ENCODE results near the gene CMIP.

CMIP gene

DNA sequence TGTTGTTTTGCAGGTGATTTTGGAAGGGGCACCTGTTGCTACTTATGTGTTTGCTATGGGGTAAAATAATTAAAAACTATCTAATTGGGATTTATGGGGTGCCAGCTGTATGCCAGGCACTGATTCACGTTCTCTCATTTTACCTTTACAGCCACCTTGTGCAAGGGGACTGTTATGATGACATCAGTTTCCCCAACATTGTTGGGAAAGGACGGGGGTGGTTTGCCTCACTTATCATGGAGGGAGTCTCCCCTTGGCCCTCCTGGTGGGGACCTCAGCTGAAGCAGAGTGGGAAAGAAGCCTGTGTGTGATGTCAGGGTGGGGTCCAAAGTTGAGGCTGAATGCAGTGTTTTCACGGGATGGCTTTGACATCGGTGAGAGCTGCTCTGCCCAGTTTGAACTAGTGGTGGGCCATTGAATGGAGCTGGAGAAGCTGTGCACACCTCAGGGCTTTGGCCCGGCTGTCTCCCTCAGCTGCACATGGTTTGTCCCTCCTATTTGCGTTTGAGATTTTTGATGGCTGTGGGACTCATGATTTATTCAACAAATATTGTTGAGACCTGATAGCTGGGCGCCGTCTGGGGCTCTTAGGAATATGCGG lies 36.1 kb downstream of the CMIP start:
- no peak for DNase-seq (ENCODE audit: low read depth in 2 of 2)

DNA sequence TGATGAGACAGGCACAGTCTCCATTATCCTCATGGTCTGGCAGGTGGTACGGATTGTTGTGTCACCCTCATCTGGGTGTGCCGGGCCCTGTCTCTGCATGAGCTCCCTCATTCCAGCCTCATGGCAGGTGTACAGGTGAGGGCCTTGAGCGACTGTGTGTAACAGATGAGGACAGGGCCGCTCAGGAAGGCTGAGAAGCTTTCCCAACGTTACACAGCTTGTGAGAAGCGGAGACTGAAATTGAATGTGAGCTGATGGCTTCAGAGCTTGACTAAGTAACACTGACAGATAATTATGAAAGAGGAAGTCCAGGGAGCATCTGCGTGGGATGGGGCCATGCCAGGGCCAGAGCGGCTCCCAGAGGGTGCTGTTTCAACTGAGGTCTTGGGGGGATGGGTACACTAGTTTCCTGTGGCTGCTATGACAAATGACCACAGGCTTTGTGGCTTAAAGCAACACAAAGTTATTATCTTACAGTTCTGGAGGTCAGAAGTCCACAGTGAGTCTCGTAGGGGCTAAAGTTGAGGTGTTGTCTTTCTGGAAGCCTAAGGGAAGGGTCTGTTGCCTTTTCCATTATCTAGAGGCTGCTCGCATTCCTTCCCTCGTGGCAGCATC lies 36.7 kb downstream of the CMIP start:
- peak in 1 of 2 donors; percentile 11 for DNase-seq (ENCODE audit: low read depth in 2 of 2)

DNA sequence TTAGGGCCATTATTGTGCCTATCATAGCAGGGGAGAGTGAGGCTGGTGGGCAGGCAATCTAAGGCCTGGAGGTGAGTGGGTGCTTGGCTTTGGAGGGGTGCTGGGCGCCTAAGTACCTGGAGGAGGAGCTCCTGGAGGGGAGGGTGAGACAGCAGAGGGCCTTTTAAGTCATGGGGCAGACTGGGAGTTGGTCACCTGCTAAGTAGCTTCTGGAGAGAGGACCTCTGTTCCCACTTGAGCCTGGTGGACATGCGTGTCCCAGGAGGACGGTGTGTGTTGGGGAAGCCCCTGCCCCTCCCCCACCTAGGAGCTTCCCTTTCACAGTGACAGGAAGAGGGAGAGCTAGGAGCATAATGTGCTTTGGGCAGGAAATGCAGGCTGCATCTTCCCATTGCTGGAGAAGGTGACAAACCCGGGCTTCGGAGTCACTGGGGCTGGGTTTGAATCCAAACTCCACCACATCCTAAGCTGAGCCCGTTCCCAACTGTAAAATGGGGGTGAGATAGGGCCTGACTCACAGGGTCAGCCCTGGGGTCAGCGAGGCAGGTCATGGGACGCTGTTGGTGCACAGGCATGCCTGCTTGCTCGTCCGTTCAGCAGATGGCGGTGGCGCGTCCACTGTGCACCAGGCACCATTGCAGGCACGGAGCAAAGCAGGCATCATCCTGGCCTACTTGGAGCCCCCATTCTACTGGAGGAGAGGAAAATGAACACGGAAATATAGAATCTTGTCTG lies 37.9 kb downstream of the CMIP start:
- DNase-seq (ENCODE audit: low read depth in 2 of 2) = no peak

DNA sequence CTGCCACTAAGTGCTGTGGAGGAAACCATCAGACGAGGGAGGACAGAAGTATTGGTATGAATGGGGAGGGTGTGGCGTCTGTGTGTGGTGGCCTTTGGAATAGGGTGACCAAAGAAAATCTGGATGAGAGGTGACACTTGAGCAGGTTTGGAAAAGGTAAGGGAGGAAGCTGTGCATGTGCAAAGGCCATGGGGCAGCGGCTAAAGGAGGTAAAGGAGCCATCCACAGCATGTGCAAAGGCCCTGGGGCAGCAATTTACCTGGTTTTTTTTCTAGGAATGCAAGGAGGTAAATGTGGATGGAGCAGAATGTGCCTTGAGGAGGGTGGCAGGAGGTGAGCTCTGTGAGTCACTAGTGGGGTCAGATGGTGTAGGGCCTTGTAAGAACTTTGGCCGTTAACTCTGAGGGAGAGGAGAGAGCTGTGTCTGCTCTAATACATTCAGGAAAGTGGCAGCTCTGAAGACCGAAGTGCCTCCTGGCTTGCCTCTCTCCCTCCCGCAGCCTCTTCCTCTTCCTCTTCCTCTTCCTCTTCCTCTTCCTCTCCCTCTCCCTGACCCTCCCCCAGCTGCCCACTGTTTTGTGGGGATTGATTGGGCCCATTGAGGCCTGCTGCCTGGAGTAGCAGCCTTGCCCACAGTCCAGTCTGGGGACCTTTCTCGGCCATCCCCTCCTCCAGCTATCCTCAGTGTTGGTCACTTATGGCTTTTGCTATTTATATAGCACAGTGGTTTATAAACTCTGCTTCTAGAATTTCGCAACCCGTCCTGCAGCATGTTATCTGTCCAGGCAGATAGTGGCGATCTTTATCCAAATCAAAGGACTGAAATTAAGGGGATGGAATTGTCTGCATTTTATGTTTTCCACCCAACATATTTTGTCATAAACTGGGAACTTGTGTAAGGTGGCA lies 38.7 kb downstream of the CMIP start:
- DNase-seq (ENCODE audit: low read depth in 2 of 2) = no peak

DNA sequence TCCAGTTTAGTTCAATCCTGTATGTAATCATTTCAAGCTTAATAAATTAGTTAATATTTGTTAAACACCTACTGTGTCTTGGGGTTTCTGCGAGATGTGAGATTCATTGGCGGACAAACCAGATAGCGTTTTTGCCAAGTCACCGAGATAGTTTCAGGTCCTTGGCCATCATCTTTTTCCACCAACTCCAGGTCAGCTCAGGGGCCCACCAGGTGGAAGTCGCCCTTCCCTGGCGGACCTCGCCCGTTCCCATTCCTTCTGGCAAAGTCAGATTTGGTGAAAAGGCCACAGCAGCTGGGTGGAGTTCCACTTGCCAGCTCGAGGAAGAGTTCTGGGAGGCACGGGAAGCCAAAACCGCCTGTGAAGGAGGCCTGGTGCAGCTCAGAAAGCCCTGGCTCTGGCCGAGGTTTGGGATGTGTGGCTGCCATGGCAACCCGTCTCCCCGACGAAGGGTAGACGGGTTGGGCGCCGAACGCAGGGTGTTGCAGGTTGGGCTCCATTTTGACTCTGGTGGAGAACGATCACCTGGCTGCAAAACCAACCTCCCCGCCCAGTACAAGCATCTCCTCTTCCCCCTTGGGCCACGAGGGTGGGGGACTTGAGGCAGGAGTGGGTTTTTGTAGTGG lies 39.5 kb downstream of the CMIP start:
- DNase-seq (ENCODE audit: low read depth in 2 of 2) = no peak

DNA sequence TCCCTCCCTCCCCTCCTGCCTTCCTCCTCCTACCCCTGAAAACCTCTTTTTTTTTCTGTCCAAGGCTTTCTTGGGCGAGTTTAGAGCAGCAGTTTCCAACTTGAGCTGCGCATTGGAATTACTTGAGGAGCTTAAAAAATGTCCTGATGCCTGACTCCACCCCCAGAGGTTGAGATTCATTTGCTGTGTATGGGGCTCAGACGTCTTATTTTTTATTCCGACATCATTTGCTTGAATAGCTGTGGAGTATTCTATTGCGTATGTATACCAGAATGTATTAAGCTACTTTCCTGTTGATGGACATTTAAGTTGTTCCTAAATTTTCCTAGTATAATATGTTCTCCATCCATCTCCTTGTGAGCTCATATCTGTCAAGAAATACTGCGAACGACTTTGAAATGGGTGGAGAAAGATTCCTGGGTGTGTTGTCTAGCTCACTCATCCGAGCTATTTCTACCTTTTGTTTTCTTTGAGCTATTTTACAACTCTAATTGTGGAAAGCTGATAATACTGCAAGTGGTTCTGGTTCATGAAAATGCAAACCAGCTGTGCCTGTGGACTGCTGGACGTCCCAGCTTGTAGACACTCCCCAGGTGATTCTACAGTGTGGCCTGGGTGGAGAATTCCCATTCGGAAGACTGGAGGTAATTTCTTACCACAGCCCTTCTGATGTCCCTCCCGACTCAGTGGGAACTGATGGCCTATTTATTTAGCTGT lies 40.5 kb downstream of the CMIP start:
- no peak for DNase-seq (ENCODE audit: low read depth in 2 of 2)

DNA sequence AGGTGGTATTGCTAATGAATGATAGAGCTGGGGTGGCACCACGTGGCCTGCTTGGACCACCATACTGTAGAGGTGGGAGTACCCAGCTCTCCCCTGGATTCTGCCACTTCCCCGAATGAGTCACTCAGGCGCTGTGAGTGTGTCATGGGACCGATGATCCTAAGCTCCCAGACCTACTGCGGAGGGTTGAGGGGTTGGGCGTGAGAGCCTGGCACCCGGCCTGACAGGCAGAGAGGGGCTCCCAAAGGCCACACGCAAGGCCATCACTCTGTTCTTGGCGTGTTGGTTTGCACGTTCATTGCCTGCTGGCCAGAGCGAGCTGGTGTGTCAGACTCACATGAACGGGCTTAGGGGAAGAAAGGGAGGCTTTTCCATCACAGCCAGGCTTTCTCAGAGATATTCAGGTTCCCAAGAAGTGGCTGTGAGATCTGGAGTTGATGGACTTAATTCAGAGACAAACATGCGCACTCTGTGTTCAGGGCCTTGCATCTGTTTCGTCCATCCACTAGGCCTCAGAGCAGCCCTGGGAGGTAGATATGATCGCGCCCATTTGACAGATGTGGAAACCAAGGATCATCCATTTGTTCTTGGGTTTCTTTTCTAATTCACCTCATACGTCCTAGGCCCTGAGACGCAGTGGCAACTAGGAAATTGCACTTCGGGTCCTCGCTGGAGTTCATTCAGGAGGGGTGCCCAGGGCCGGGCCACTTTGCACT lies 41.4 kb downstream of the CMIP start:
- DNase-seq (ENCODE audit: low read depth in 2 of 2) = no peak

DNA sequence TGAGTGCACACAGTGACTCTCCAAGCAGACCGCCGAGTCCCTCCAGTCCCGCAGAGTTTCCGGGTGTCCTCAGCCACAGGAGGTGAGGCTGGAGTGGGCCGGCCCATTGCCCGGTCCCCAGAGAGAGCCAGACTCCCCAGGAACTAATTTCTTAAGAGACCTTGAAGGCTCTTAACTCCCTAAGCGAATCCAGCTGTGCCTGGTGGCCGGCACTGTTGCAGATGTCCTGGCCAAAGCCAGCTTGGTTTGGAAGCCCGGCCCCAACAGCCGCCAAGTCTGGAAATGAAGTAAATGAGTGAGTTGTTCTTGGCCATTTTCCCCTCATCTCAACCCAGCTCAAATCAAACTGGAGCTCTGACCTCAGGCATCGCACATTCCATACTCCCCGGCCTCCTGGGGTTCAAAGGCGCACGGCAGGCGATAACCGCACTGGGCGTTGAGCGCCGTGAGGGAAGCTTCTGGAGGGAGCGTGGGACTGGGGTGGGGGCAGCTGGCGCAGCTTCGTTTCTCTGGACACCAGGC lies 42.0 kb downstream of the CMIP start:
- no peak for DNase-seq (ENCODE audit: low read depth in 2 of 2)

DNA sequence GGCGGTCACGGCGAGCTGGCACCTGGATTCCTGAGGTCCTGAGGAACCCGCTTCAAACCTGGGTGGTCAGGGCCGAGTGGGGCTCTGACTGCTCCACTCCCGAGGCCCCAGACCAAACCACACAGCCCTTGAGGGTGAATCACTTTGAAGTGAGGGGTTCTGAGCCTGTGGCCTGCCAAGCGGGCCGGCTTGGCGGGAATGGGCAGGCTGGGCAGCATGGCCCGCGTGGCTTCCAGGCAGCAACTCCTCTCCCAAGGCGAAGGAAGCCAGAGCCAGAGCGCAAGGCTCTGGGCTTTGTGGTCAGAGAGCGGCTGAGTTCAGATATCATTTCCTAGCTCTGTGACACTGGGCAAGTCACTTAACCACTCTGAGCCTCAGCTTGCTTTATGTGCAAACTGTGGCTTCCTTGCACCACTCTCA lies 42.7 kb downstream of the CMIP start:
- DNase-seq (ENCODE audit: low read depth in 2 of 2) = no peak

DNA sequence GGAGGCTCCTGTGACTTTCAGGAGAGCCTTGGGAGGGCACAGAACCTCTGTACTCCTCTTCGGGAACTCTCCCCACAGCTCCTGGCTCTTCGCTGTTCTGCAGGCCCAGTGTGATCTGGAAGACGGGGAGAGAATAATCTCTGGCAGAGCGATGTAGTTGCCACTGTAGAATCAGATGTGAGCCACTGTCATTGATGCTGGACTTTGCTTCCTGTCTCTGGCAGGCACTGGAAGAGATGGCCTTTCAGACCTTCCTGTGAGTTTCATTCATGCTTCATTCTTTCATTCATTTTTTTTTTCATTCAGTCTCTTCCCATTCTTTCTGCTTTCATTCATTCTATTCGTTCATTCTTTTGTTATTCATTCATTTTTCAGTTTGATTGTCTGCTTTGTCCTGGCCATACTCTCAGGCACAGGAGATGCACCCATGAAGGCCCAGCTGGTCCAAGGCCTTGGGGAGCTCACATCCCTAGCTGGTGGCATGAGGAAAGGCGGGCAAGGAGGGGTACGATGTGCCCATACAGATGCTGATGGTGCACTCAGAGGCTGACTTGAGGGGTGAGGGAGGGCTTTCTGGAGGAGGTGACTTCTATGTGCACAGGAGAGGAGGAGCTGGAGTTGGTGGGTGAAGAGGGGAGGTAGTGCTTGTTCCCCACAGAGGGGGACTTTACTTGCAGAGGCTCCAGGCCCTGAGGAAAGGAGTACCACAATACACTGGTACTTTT lies 44.2 kb downstream of the CMIP start:
- no peak for DNase-seq (ENCODE audit: low read depth in 2 of 2)

DNA sequence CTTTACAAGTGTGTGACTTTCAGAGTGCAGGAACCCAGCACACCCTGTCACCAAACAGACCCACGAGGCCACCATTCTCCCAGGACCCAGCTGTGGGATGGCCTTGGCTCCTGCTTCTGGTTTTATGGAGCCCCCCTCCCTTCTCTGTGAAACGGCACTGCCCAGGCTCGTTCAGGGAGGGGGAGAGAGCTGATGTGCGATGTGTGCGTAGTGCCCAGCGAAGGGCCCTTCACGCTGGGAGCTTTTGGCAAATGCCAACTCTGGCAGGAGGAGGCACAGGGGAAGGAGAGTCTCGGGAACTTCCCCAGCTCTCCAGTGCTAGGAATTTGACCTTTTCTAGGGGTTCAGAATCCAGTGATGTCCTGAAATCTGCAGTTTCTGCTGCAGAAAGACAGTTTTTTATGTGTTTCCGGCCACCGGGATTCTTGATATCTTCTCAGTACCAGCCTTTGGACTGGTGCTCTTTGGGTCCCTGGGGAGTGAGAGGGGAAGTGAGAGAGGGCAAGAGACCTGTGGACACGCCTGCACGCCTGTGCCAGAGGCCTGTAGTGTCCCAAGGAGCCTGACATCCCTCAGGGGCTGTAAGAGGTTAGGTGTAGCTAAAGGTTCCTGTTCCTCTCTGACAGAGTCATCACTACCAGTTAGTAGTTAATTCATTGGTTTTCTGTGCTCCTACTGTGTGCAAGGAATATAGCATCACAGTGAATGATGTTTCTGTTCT lies 45.1 kb downstream of the CMIP start:
- DNase-seq (ENCODE audit: low read depth in 2 of 2) = no peak

DNA sequence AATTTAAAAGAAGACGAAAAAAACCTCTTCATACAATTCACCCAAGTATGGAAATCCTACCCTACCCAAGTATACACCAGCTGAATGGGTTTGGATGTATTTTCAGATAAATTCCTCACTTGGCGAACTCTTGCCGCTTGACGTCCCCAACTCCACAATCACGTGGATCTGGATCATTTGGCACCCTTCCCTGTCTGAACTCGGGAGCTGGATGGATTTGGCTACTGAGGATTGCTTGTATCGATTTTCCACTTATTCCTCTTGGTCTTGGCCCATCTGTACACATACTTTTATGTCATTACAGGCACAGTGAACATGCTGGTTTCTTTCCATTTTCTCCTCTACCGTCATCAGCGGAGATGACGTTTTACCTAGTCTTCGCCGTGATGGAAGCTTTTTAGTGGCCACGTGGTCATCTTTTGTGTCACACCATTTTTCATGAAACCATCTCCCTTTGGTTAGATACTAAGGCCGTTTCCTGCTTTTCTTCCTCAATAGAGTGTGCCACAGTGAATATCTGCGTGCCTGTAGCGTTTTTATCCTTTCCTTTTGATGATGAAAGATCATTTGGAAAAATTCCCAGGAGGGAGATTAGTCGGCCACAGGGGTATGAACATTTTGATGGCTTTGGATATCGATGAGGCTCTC lies 47.1 kb downstream of the CMIP start:
- DNase-seq (ENCODE audit: low read depth in 2 of 2) = no peak

DNA sequence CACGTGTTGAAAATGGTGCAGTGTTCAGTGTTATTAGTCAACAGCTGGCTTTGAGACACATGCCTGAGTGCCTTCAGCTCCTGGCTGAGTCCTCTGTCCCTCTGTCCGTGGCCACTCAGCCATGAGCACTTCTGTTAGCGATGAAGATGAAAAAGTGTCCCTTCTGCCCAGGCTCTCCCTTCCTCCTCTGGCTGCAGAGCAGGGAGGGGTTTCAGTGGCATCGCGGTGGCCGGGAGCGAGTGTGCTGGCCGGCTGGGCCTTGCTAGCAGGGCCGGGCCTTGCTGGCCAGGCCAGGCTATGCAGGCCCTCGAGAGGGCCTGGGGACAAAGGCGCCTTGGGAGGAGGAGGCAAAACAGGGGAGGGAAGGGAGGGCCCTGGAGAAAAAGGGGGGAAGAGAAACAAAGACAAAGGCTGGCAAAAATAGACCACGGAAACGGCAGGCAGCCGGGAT lies 47.7 kb downstream of the CMIP start:
- no peak for DNase-seq (ENCODE audit: low read depth in 2 of 2)

DNA sequence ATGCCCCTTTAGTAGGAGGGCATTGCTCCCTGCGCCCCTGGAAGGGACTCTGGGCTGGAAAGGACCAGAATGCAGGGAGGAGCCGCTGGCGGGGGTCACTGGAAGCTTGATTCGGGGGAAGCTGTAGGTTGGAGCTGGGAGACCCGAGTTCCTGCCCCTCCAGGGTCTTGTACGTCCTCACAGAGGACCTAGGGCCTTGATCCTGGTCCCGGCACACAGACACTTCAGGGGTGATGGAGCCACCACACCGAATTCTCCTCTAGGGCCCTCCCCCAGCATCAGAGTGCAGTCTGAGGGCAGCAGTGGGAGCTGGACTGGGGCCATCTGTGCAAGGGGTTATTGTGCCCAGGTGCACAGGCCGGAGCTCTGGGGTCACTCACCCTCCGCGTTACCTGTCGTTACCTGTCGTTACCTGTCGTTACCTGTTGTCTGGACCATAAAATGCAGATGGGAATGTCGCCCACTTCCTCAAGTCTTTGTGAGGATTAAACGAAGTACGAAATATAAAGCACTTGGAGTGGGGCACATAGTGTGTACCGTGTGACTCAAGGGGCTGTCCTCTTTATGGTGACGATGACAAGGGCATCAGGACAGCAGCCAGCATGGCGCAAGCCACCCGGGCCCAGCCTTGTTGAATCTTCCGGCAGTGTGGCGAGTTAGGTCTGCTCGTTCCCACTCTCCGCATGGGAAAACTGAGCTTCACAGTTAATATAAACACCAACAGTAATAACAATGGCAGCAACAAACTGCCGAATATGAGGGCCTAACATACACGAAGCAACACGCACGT lies 48.6 kb downstream of the CMIP start:
- no peak for DNase-seq (ENCODE audit: low read depth in 2 of 2)

DNA sequence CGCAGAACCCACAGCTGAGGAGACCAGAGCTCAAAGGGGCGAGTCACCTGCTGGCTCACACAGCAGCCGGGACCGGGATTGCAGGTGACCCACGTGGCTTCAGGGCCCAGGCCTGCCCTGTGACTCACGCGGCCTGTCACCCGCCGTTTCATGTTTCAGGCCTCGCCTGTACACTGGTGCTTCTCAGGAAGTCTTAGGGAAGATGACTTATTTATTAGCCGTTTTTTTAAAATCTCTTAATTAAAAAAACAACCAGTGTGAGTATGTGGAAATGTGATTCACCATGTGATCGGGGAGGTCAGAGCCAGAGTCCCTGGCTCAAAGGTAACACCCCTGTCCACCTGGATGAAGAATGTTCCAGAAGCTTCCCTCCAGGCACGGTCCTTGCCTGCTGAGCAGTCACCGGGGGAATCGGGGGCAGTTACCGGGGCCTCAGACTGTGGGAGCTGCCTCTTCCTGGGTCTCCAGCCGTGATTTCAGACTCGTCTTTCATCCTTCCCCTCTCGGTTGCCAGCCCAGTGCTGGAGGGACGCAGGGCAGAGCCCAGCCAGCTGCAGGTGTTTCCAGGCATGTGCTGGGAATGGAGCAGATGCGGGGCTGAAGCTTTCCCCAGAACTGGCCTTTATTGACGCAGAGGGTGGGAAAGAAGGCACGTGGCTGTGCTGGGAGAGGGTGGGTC lies 49.3 kb downstream of the CMIP start:
- peak; percentile 33 to 51 for DNase-seq (ENCODE audit: low read depth in 2 of 2)

DNA sequence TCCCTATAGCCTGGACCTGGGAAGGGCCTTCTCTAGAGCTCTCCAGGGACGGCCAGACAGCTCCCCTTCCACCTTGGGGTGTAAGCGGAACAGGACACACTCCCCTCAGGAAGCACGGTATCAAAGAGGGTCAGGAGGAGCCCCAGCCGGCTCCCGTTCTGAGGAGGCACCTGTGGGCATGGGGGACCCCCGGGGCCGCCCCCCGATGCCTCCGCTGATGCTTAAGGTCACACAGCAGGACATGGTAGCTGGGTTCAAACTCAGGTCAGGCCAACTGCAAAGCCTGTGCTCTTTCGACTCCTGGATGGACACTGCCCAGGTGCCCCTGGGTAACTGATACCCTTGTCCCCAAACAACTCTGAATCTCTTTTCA lies 49.8 kb downstream of the CMIP start:
- DNase-seq (ENCODE audit: low read depth in 2 of 2) = no peak

DNA sequence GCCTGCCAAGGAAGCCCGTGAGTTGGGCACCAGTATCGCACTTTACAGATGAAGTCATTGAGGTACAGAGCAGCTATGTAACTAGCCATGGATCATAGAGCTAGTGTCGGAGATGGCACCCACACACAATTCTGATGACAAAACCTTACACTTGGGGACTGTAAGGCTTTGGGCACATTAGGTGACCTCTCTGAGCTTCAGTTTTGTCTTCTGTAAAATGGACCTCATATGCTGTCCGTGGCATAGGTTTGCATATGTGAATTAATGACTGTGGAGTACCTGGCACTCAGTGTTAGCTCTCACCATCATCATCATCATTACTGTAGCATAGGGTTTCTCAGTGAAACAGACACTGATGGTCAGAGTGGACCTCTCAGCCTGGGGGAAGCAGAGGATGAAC lies 50.3 kb downstream of the CMIP start:
- DNase-seq (ENCODE audit: low read depth in 2 of 2) = no peak
